ENCODE results near the gene IFNAR1.

The IFNAR1 gene

DNA sequence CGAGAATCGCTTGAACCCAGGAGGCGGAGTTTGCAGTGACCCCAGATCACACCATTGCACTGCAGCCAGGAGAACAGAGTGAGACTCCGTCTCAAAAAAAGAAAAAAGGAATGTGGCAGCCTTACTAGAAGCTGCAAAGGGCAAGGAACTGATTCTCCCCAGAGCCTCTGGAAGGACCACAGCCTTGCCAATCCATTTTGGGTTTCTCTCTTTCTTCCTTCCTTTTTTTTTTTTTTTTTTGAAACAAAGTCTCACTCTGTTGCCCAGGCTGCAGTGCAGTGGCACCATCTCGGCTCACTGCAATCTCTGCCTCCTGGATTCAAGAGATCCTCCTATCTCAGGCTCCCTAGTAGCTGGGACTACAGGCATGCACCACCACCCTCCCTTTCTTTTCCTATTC is 68.6 kb downstream of the IFNAR1 start:
- no peak for DNase-seq (ENCODE audit: low spot score)
- TF ChIP-seq, protein P1, sequence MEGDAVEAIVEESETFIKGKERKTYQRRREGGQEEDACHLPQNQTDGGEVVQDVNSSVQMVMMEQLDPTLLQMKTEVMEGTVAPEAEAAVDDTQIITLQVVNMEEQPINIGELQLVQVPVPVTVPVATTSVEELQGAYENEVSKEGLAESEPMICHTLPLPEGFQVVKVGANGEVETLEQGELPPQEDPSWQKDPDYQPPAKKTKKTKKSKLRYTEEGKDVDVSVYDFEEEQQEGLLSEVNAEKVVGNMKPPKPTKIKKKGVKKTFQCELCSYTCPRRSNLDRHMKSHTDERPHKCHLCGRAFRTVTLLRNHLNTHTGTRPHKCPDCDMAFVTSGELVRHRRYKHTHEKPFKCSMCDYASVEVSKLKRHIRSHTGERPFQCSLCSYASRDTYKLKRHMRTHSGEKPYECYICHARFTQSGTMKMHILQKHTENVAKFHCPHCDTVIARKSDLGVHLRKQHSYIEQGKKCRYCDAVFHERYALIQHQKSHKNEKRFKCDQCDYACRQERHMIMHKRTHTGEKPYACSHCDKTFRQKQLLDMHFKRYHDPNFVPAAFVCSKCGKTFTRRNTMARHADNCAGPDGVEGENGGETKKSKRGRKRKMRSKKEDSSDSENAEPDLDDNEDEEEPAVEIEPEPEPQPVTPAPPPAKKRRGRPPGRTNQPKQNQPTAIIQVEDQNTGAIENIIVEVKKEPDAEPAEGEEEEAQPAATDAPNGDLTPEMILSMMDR (IDR thresholded peaks at IDR 0.05; ENCODE audit: borderline replicate concordance, control extremely low read depth, extremely low read depth, insufficient read depth, missing control alignments): no peak
- in situ Hi-C loops (cut with MboI; ENCODE audit: low sequenced_read_pairs, unreplicated experiment): no loop called here

DNA sequence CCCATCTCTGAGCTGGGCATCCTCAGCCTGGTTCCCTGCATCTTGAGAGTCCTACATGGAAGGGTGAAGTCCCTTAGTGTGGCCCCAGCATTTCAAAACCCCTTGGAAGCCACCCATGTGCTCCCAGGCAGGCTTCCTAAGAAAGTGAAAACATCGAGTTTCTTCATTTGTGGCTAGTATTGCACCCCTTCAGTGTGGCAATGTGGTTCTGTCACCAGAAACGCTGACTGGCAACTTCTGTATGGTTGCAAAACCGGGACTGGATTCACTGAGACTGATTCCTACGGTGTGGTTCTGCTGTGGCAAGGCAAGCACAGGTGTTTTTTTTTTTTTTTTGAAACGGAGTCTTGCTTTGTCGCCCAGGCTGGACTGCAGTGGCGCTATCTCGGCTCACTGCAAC is 69.5 kb downstream of the IFNAR1 start:
- TF ChIP-seq, protein P1 (IDR thresholded peaks at IDR 0.05; ENCODE audit: borderline replicate concordance, control extremely low read depth, extremely low read depth, insufficient read depth, missing control alignments): no peak
- in situ Hi-C loops (cut with MboI; ENCODE audit: low sequenced_read_pairs, unreplicated experiment): no loop called here
- DNase-seq (ENCODE audit: low spot score): no peak

DNA sequence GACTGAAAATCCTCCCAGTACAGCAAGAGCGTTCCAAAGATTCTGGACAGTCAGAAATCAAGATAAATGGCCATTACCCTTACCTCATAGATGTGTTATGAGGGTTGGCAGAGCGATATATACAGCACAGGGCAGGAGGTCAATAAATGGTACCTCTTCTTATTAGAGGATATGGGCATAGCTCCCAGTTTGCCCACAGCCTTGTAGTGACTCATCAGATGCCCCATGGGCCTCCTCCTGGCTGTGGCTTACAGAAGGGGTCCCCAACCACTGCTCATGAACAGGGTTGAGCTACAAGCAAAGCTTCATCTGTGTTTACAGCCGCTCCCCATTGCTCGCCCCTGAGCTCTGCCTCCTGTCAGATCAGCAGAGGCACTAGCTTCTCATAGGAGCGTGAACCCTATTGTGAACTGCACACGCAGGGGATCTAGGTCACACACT is 71.1 kb downstream of the IFNAR1 start:
- in situ Hi-C loops (cut with MboI; ENCODE audit: low sequenced_read_pairs, unreplicated experiment): no loop called here
- TF ChIP-seq, protein P1 (IDR thresholded peaks at IDR 0.05; ENCODE audit: borderline replicate concordance, control extremely low read depth, extremely low read depth, insufficient read depth, missing control alignments): no peak
- no peak for DNase-seq (ENCODE audit: low spot score)

DNA sequence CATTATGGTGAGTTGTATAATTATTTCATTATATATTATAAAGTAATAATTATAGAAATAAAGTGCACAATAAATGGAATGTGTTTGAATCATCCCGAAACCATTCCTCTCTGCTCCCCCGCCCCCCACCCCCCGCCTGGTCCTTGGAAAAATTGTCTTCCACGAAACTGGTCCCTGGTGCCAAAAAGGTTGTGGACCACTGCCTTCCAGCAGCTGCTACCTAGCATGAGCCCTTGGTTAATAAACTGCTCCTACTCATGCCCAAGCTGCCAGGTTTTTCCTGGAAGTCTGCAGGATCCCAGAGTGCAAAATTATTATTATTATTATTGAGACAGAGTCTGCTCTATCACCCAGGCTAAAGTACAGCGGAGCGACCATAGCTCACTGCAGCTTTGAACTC is 71.7 kb downstream of the IFNAR1 start:
- in situ Hi-C loops (cut with MboI; ENCODE audit: low sequenced_read_pairs, unreplicated experiment): no loop called here
- DNase-seq (ENCODE audit: low spot score): no peak
- TF ChIP-seq, protein P1 (IDR thresholded peaks at IDR 0.05; ENCODE audit: borderline replicate concordance, control extremely low read depth, extremely low read depth, insufficient read depth, missing control alignments): no peak

DNA sequence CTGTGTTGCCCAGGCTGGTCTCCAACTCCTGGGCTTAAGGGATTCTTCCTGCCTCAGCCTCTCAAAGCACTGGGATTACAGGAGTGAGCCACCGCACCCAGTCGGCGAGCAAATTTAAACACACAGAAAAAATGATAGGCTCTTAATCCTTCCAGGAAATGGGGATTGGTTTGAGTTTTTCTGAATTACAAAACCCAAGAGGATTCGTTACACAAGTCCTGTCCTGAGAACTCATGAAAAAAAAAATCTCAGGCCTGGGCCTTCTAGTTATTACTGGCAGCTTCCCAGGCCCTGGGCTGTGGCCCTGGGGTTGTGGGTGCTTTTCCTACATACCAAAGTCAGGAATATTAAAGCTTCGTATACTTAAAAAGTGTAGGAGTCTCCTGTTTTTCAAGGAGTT is 72.2 kb downstream of the IFNAR1 start:
- no peak for DNase-seq (ENCODE audit: low spot score)
- in situ Hi-C loops (cut with MboI; ENCODE audit: low sequenced_read_pairs, unreplicated experiment): no loop called here
- TF ChIP-seq, protein P1 (IDR thresholded peaks at IDR 0.05; ENCODE audit: borderline replicate concordance, control extremely low read depth, extremely low read depth, insufficient read depth, missing control alignments): no peak

DNA sequence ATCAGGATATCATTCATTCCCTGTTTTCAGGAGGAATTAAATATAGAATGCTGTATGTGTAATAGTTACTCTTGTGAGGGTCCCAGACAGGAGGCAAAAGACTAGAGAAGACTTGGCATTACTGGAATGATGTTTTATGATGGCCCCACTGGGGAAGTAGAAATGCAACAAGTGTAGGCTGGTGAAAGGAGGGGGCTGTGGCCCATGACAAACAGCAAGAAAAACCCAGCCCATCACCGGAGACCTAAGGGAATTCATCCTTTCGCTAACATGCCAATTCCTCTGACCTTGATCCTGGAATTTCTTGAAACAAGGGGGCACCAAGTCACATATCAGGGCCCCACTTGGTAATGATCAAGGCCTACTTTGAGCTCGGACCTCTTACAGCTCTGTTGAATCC is 72.9 kb downstream of the IFNAR1 start:
- TF ChIP-seq, protein P1 (IDR thresholded peaks at IDR 0.05; ENCODE audit: borderline replicate concordance, control extremely low read depth, extremely low read depth, insufficient read depth, missing control alignments): no peak
- in situ Hi-C loops (cut with MboI; ENCODE audit: low sequenced_read_pairs, unreplicated experiment): no loop called here

DNA sequence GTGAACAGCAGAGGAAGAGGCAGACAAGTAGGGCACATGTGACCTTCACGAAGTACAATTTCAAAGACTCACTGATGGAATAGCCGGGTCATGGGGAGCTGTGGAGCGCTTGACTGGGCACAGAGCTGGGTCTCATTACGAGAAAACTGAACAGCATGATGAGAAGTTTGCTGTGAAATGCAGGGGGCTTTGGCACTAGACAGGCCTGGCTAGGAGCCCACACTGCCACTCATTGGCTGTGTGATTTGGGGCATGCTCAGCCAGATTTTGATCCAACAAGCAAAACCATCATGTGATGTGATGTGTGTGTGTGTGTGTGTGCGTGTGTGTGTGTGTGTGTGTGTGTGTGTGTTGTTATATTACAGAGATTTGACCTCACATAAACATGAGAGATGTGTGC is 73.6 kb downstream of the IFNAR1 start:
- TF ChIP-seq, protein P1 (IDR thresholded peaks at IDR 0.05; ENCODE audit: borderline replicate concordance, control extremely low read depth, extremely low read depth, insufficient read depth, missing control alignments): no peak
- DNase-seq (ENCODE audit: low spot score): no peak
- in situ Hi-C loops (cut with MboI; ENCODE audit: low sequenced_read_pairs, unreplicated experiment): no loop called here

More for the DNA sequence above, 72.9 kb downstream of the IFNAR1 start:
- no peak for DNase-seq (ENCODE audit: low spot score)
